ENCODE measurements around the gene PMP22.

PMP22 gene

DNA sequence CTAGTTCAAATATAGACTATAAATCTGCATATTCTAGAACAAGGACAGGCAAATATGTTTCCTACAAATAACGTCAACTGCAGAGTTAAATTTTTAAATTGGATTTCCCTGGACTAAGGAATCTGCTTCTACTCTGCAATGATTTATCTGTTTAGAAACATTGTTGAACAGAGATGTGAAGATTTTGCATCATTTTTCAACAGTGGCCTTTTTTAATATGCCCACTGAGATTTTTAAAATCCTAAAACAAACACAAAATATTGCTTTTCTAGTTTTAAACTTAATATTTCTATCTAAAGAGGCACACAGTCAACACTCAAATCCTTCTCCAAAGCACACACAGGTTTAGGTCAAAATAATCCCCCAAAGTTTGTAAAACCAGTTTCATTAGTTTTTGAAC lies 23.7 kb upstream of the PMP22 start:
- Mint-ChIP-seq H3K9me3 (no peaks in the 10 kb centered on the region), H3K4me1 (no peaks in the 10 kb centered on the region), H3K27me3 (peaks cover 13% of the 10 kb centered on the region), H3K27ac (no peak overlapping the region), H3K36me3 (no peaks in the 10 kb centered on the region), H3K4me3 (no peak overlapping the region)
- ATAC-seq (ENCODE audit: low read depth) (no peak), DNase-seq (ENCODE audit: low spot score in 2 of 2) (no peak)

DNA sequence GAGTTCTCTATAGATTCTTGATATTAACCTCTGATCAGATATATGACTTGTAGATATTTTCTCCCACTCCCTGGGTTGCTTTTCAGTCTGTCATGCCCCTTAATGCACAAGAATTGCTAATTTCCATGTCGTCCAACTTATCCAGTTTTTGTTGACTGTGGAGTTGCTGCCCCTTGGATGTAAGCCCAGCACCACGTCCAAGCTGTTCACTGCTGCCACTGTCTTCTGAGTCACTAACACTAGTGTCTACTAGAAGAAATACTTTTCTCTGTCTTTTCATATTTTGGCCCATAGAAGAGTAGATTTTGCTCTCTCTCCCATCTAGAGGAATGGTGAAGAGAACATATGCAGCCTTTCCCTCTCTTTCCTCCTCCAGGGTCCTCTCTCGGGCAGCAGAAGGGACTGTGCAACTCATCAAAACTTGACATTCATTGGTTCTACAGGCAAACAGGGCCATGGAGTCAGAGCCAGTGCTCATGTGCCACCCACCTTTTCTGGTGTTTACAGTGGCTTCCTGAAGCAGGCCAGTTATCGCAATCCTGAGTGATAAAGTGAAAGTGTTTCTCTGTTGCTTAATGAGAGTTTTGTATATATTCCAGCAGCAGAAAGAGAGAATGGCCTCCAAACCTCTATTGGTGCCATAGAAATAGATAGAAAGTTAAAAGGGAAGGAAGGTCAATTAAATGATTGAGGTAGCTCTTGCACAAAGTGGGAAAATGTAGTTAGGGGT lies 22.6 kb upstream of the PMP22 start:
- ATAC-seq (ENCODE audit: low read depth) (no peak), DNase-seq (ENCODE audit: low spot score in 2 of 2) (no peak)
- H3K27ac Mint-ChIP-seq: no peak overlapping the region
- no peaks in the 10 kb centered on the region for H3K36me3 Mint-ChIP-seq
- peaks cover 5% of the 10 kb centered on the region for H3K9me3 Mint-ChIP-seq
- H3K4me1 Mint-ChIP-seq: no peaks in the 10 kb centered on the region
- H3K4me3 Mint-ChIP-seq: no peak overlapping the region
- peaks cover 13% of the 10 kb centered on the region for H3K27me3 Mint-ChIP-seq

DNA sequence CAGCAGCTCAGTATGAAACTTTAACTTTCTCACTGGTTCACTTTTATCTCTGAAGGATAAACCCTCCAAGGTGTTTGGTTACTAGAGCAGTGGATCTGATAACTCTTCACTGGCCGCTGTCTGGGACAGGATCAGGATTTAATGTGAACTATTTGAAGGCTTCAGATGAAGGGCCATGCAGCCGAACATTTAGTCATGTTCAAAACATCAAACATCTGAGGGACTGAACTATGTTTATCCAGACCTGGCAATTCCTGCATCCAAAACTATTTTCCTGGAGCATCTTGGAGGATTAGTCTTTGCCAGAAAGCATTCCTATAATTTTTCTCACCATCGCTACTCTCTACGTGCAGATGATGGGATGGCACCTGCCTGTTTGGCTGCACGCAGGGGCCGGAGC lies 20.3 kb upstream of the PMP22 start:
- DNase-seq (ENCODE audit: low spot score in 2 of 2): no peak
- Mint-ChIP-seq H3K27me3 (peaks cover 13% of the 10 kb centered on the region), H3K27ac (no peak overlapping the region), H3K4me1 (no peaks in the 10 kb centered on the region), H3K36me3 (no peaks in the 10 kb centered on the region), H3K9me3 (peaks cover 8% of the 10 kb centered on the region), H3K4me3 (no peak overlapping the region)
- ATAC-seq (ENCODE audit: low read depth): no peak

DNA sequence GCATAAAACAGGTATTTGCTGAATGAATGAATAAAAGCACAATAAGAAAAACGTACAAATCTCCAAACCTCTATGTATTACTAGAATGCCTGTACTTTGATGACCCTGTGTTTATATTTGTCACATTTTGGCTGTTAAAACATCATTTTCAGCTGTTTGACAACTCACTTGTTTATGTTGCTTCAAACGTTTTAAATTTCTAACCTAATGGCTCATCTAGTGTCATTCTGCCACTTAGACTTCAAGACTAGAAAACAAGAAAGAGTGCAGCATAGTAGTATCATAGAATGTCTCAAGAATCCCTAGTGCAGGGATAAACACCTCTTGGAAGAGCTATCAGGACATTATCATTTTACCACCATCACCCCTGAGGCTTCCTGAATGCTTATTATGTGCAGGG lies 19.4 kb upstream of the PMP22 start:
- ATAC-seq (ENCODE audit: low read depth): no peak
- Mint-ChIP-seq H3K27ac (no peak overlapping the region), H3K9me3 (peaks cover 8% of the 10 kb centered on the region), H3K4me1 (no peaks in the 10 kb centered on the region), H3K27me3 (peaks cover 13% of the 10 kb centered on the region), H3K4me3 (no peak overlapping the region), H3K36me3 (no peaks in the 10 kb centered on the region)
- DNase-seq (ENCODE audit: low spot score in 2 of 2): no peak

DNA sequence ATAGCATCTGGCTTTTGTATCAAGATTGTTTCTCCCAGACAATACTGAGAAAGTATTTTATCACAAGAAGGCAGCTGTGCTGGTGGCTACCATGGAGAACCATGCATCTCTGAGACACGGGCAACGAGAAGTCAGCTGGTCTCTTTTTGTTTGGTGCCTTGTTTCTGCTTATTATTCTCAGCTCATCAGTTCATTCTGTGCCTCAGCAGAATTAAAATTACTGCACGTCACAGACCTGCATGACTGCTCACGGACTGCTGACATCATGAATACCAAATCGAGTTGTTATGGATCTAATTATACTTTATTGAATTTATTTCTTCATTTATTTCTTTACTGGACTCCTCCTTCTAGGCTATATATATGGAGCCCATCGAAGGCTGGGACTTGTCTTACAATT lies 19.0 kb upstream of the PMP22 start:
- DNase-seq (ENCODE audit: low spot score in 2 of 2) (no peak), ATAC-seq (ENCODE audit: low read depth) (no peak)
- H3K4me1 Mint-ChIP-seq: no peaks in the 10 kb centered on the region
- peaks cover 13% of the 10 kb centered on the region for H3K27me3 Mint-ChIP-seq
- H3K36me3 Mint-ChIP-seq: no peaks in the 10 kb centered on the region
- H3K27ac Mint-ChIP-seq: no peak overlapping the region
- no peak overlapping the region for H3K4me3 Mint-ChIP-seq
- H3K9me3 Mint-ChIP-seq: peaks cover 8% of the 10 kb centered on the region

DNA sequence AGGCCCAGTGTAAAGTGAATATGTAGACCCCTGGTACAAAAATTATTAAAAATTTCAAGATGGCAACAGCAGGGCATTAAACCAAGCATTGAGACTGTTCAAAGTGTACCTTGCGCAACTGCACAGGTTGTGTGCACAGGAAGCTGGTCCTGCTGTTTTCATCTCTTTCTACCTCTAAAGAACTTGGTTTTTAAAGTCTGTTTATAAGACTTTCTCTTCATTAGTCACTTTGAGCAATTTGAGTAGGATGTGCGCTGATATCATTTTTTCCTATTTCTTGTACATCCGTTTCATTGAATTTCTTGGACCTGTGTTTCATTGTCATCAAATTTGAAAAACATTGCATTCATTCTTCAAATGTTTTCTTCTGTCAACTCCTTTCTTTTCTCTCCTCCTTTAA lies 16.8 kb upstream of the PMP22 start:
- ATAC-seq (ENCODE audit: low read depth): no peak
- H3K4me1 Mint-ChIP-seq: no peaks in the 10 kb centered on the region
- peaks cover 8% of the 10 kb centered on the region for H3K9me3 Mint-ChIP-seq
- no peaks in the 10 kb centered on the region for H3K36me3 Mint-ChIP-seq
- H3K4me3 Mint-ChIP-seq: no peak overlapping the region
- DNase-seq (ENCODE audit: low spot score in 2 of 2): no peak
- H3K27me3 Mint-ChIP-seq: peaks cover 6% of the 10 kb centered on the region
- H3K27ac Mint-ChIP-seq: no peak overlapping the region

DNA sequence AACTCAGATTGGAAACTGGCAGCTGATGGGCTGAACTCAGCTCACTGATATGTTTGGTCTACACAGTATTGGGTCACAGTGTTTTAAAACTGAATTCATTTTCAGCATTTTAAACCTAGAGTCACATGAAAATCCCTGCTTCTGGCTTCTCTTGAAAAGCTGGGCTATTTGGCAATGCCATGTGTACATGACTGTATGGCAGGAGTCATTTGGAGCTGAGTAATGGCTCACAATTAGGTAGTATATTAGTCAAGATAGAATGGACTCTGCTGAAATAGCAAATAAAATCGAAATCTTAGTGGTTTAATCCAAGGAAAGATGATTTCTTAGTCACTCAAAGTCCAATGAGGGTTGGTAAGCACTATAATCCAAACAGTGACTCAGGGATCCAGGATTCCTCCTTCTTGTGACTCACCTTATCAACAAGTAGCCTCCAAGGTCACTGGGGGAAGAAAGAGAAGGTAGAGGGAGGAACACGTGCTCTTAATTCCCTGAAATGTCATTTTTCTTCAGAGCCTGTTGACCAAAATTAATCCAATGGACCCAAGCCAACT lies 13.9 kb upstream of the PMP22 start:
- no peaks in the 10 kb centered on the region for H3K36me3 Mint-ChIP-seq
- H3K4me3 Mint-ChIP-seq: no peak overlapping the region
- H3K27me3 Mint-ChIP-seq: peaks cover 6% of the 10 kb centered on the region
- no peak overlapping the region for H3K27ac Mint-ChIP-seq
- H3K9me3 Mint-ChIP-seq: peaks cover 12% of the 10 kb centered on the region
- no peaks in the 10 kb centered on the region for H3K4me1 Mint-ChIP-seq
- ATAC-seq (ENCODE audit: low read depth) (no peak), DNase-seq (ENCODE audit: low spot score in 2 of 2) (no peak)

DNA sequence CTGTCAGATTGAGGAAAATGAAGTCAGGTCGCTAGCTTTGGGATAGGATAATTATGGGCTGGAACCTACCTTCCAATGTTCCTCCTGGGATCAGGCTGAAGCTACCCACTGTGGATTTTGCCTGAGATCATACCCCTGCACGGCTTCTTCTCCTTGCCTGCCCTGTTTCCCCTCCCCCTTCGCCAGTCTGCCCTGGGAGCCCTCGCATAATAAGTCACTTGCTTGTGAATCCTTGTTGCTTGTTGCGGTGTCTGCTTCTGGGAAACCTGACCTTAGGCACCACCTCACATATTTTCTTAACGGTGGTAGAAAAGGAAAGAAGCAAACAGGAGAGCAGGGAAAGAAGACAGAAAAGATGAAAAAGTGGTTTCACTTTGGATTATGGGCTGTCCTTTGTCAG lies 13.3 kb upstream of the PMP22 start:
- no peak overlapping the region for H3K4me3 Mint-ChIP-seq
- no peaks in the 10 kb centered on the region for H3K4me1 Mint-ChIP-seq
- H3K36me3 Mint-ChIP-seq: no peaks in the 10 kb centered on the region
- no peak overlapping the region for H3K27ac Mint-ChIP-seq
- ATAC-seq (ENCODE audit: low read depth): no peak
- H3K9me3 Mint-ChIP-seq: peaks cover 11% of the 10 kb centered on the region
- peaks cover 5% of the 10 kb centered on the region for H3K27me3 Mint-ChIP-seq
- DNase-seq (ENCODE audit: low spot score in 2 of 2): no peak

DNA sequence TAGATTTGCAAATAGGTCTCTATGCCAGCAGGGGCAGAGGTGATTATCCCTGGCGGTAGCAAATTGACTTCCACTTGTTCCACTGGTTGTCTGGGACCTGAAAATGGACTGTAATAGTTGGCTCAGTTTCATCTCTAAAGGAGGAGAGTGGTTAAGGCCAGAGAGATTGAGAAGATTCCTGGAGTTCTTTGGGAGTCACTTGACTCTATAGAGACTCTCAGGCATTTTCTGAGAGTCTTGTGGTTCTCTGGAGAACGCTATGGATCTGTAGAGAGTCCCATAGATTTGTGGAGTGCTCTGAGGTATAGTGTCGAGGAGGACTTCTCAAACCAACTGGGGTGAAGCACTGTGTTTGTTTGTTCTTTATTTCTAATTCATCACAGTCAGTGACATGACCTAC lies 8.9 kb upstream of the PMP22 start:
- Mint-ChIP-seq H3K9me3 (peaks cover 3% of the 10 kb centered on the region), H3K4me3 (no peak overlapping the region), H3K27me3 (peaks cover 2% of the 10 kb centered on the region), H3K27ac (no peak overlapping the region), H3K36me3 (no peaks in the 10 kb centered on the region), H3K4me1 (no peaks in the 10 kb centered on the region)
- ATAC-seq (ENCODE audit: low read depth): no peak
- DNase-seq (ENCODE audit: low spot score in 2 of 2): no peak

DNA sequence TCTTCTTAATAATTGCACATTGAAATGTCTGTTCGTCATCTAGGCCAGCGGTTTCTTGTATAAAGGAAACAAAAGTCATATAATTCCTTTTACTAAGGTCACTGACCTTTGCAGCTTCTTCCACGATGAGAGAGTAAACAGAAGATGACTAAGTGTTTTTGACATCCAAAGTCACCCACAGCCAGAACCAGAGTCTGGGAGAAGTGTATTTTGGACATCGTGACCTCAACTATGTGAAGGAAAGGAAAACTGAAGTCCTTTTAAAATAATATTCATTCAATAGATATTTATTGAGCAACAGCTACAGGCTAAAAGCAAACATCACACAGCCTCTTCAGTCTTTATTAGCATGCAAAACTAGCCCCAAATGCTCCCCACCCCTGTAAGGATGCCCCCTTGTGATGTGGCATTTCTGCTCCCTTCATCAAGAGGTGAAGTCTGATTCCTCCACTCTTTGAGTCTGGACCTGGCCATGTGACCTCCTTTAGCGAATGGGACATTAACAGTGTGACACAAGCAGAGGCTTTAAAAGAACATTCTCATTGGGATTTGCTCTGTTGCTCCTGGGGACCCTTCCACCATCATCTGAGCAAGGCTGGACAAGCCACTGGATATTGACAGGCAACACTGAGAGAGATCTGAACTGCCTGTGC lies 8.1 kb upstream of the PMP22 start:
- DNase-seq (ENCODE audit: low spot score in 2 of 2) (no peak), ATAC-seq (ENCODE audit: low read depth) (no peak)
- Mint-ChIP-seq H3K4me1 (no peaks in the 10 kb centered on the region), H3K27me3 (peaks cover 3% of the 10 kb centered on the region), H3K4me3 (no peak overlapping the region), H3K9me3 (peaks cover 3% of the 10 kb centered on the region), H3K36me3 (no peaks in the 10 kb centered on the region), H3K27ac (no peak overlapping the region)

DNA sequence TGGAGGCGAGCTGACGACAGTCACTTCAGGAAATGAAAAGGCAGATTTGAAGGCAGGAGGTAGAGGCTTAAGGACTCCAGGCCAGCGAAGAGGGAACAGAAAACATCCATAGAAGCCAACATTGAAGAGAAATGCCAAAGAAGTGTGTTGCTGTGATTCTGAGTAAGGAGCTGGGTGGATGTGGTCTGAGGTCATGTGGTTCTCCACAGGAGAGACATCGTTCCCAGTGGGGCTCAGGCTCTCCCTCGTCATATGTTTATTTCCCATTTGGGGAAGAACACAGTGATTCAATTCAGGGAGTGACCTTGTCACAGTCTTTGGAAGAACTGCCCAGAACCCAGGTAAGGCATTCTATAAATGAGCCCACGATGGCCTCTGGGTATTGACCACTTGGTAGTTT lies 6.6 kb upstream of the PMP22 start:
- Mint-ChIP-seq H3K27ac (no peak overlapping the region), H3K36me3 (no peaks in the 10 kb centered on the region), H3K27me3 (peaks cover 6% of the 10 kb centered on the region), H3K9me3 (peaks cover 3% of the 10 kb centered on the region), H3K4me1 (no peaks in the 10 kb centered on the region), H3K4me3 (no peak overlapping the region)
- ATAC-seq (ENCODE audit: low read depth): no peak
- DNase-seq (ENCODE audit: low spot score in 2 of 2): no peak

DNA sequence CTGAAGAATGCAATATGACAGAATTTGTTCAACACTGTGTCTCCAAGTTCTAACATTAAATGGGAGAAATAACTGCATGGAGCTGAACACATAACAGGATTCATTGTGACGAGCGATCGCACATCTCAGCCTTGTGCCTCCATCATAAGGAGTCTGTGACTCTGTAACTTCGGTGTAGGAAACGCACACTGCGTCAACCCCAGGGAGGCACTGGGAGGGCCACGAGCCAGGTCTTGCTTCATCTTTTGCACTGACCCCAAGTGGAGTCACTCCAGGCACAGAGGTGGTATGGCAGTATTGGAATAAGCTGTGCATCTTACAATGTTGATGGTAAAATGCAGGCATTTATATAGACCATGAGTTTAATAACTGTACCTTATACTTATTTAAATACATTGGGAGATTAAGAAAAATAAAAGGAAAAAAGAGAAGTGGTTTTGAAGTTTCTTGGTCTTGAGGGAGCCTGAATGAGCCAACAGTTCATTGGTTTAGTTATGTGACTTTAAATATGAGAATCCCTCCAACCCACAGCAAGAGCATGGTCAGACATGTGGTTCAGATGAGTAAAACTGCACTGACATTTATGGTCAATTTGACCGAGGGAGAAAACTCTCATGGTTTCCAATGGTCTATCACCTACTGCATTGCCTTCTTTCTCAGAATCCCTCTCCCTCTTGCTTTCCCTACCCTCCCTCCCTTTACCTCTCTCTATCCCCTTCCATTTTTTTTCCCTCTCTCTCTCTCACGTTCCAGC lies 5.7 kb upstream of the PMP22 start:
- Mint-ChIP-seq H3K4me3 (no peak overlapping the region), H3K9me3 (peaks cover 1% of the 10 kb centered on the region), H3K27ac (no peak overlapping the region), H3K27me3 (peaks cover 11% of the 10 kb centered on the region), H3K36me3 (no peaks in the 10 kb centered on the region), H3K4me1 (no peaks in the 10 kb centered on the region)
- DNase-seq (ENCODE audit: low spot score in 2 of 2): no peak
- ATAC-seq (ENCODE audit: low read depth): no peak

DNA sequence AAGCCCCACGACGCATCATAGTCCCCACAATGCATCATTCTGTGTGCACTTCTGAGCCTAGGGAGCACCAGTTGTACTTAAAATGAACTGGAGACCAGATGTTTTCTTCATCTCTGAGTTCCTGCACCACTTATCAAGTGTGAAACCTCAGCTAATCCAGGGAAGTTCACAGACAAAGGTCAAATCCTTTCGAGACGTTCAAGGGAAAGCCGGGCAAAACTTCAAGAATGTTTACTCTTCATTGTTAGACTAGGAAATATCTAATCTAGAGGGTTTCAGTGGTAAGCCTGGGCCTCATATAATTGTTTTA lies 4.6 kb upstream of the PMP22 start:
- no peak overlapping the region for H3K4me3 Mint-ChIP-seq
- H3K27me3 Mint-ChIP-seq: peaks cover 15% of the 10 kb centered on the region
- no peak for ATAC-seq (ENCODE audit: low read depth)
- H3K27ac Mint-ChIP-seq: no peak overlapping the region
- no peaks in the 10 kb centered on the region for H3K36me3 Mint-ChIP-seq
- no peak for DNase-seq (ENCODE audit: low spot score in 2 of 2)
- no peaks in the 10 kb centered on the region for H3K4me1 Mint-ChIP-seq
- H3K9me3 Mint-ChIP-seq: peaks cover 1% of the 10 kb centered on the region

DNA sequence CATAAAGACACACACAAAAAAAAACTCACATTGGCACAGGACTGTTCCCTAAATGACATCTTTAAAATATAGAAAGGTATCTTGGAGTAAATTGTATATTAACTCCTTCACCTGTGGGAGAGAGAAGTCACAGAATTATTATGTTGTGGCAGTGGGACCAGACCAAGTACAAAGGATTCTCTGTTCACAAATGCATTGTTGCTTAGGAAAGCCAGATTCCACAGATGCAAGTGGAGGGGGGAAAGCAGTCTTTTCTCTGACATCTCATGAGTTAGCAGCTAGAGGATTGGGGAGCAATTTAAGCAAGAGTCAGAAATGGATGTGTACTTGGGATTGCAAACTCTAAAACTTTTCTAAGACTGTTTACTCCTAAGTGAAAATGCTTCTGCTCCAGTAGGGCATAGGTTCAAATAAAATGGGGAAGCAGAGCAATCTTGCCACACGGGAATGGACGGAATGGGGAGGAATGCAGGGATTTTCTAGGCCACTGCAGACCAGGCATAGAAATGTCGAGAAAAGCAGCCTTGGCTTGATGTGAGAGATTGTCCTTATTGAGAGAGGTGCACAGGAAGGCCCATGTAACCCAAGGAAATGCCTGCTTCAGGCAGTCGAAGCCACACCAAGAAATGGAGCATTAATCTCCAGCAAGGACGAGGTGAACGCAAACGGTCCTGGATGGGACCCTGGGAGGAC lies 4.1 kb upstream of the PMP22 start:
- Mint-ChIP-seq H3K4me1 (no peaks in the 10 kb centered on the region), H3K27ac (no peak overlapping the region), H3K27me3 (peaks cover 15% of the 10 kb centered on the region), H3K36me3 (no peaks in the 10 kb centered on the region), H3K4me3 (no peak overlapping the region), H3K9me3 (no peaks in the 10 kb centered on the region)
- ATAC-seq (ENCODE audit: low read depth) (no peak), DNase-seq (ENCODE audit: low spot score in 2 of 2) (no peak)
